ENCODE measurements around the gene SEPTIN12. TPM values are rescaled to one million over a fixed set of nuclear protein-coding genes. Genes with fewer than 3 reads are reported as not detected.

Gene SEPTIN12
- total RNA-seq, 2 donors from 2014 or later: not detected

GRCh38 chr16:4766875-4767628 is 21.1 kb downstream of the SEPTIN12 start, which contains the start of gene ZNF500:
TSS of gene ZNF500 (minus strand) at chr16:4767162. CDS start at chr16:4765978, 1,184 bp downstream.
- Mint-ChIP-seq H3K4me1 (ENCODE audit: low read depth in 2 of 2) (peaks cover 23 to 26% of the 10 kb centered on the region in 2 donors), H3K4me3 (peak within 1 kb of the TSS; percentile 97), H3K36me3 (no peaks in the 10 kb centered on the region), H3K27ac (peak within 1 kb of the TSS; percentile 77 to 92), H3K27me3 (no peaks in the 10 kb centered on the region), H3K9me3 (no peaks in the 10 kb centered on the region)
- peak; percentile 96 for ATAC-seq
- peak; percentile 97 for DNase-seq (ENCODE audit: low spot score)

GRCh38 chr16:4765511-4766474 is 22.4 kb downstream of the SEPTIN12 start:
- Mint-ChIP-seq H3K4me1 (ENCODE audit: low read depth in 2 of 2) (peaks cover 23 to 26% of the 10 kb centered on the region in 2 donors), H3K27me3 (no peaks in the 10 kb centered on the region), H3K36me3 (no peaks in the 10 kb centered on the region), H3K9me3 (no peaks in the 10 kb centered on the region), H3K27ac (peak overlapping the region; percentile 38 to 82), H3K4me3 (peak overlapping the region; percentile 77)
- DNase-seq (ENCODE audit: low spot score) (no peak), ATAC-seq (no peak)

GRCh38 chr16:4763791-4764190 is 24.4 kb downstream of the SEPTIN12 start:
- H3K9me3 Mint-ChIP-seq: no peaks in the 10 kb centered on the region
- H3K27ac Mint-ChIP-seq: no peak overlapping the region
- no peaks in the 10 kb centered on the region for H3K27me3 Mint-ChIP-seq
- ATAC-seq (no peak), DNase-seq (ENCODE audit: low spot score) (no peak)
- peaks cover 6% of the 10 kb centered on the region for H3K36me3 Mint-ChIP-seq
- H3K4me3 Mint-ChIP-seq: no peak overlapping the region
- H3K4me1 Mint-ChIP-seq (ENCODE audit: low read depth in 2 of 2): peaks cover 16 to 17% of the 10 kb centered on the region in 2 donors

- no peak overlapping the region for H3K27ac Mint-ChIP-seq
- H3K27me3 Mint-ChIP-seq: no peaks in the 10 kb centered on the region
- DNase-seq (ENCODE audit: low spot score) (no peak), ATAC-seq (no peak)
- no peak overlapping the region for H3K4me3 Mint-ChIP-seq
- H3K9me3 Mint-ChIP-seq: no peaks in the 10 kb centered on the region
- peaks cover 6% of the 10 kb centered on the region for H3K36me3 Mint-ChIP-seq
- H3K4me1 Mint-ChIP-seq (ENCODE audit: low read depth in 2 of 2): peaks cover 6 to 7% of the 10 kb centered on the region in 2 donors
Measured at GRCh38 chr16:4762205-4762604, 25.9 kb downstream of the SEPTIN12 start.

GRCh38 chr16:4760221-4760910 is 27.8 kb downstream of the SEPTIN12 start:
- Mint-ChIP-seq H3K36me3 (peaks cover 12% of the 10 kb centered on the region), H3K27ac (no peak overlapping the region), H3K9me3 (no peaks in the 10 kb centered on the region), H3K27me3 (no peaks in the 10 kb centered on the region), H3K4me1 (ENCODE audit: low read depth in 2 of 2) (peaks cover 0 to 2% of the 10 kb centered on the region in 2 donors), H3K4me3 (no peak overlapping the region)
- no peak for DNase-seq (ENCODE audit: low spot score)
- ATAC-seq: no peak

- H3K4me3 Mint-ChIP-seq: no peak overlapping the region
- ATAC-seq: no peak
- peaks cover 12% of the 10 kb centered on the region for H3K36me3 Mint-ChIP-seq
- no peaks in the 10 kb centered on the region for H3K9me3 Mint-ChIP-seq
- no peak overlapping the region for H3K27ac Mint-ChIP-seq
- H3K27me3 Mint-ChIP-seq: no peaks in the 10 kb centered on the region
- no peak for DNase-seq (ENCODE audit: low spot score)
- H3K4me1 Mint-ChIP-seq (ENCODE audit: low read depth in 2 of 2): no peaks in the 10 kb centered on the region
Measured at GRCh38 chr16:4755687-4756086, 32.5 kb downstream of the SEPTIN12 start.

GRCh38 chr16:4754865-4755264 is 33.3 kb downstream of the SEPTIN12 start:
- Mint-ChIP-seq H3K27ac (no peak overlapping the region), H3K4me1 (ENCODE audit: low read depth in 2 of 2) (no peaks in the 10 kb centered on the region), H3K9me3 (no peaks in the 10 kb centered on the region), H3K36me3 (peaks cover 9% of the 10 kb centered on the region), H3K4me3 (no peak overlapping the region), H3K27me3 (no peaks in the 10 kb centered on the region)
- DNase-seq (ENCODE audit: low spot score) (no peak), ATAC-seq (no peak)

- Mint-ChIP-seq H3K4me1 (ENCODE audit: low read depth in 2 of 2) (peaks cover 0 to under 1% of the 10 kb centered on the region in 2 donors), H3K4me3 (no peak overlapping the region), H3K27me3 (no peaks in the 10 kb centered on the region), H3K27ac (no peak overlapping the region), H3K36me3 (peaks cover 6% of the 10 kb centered on the region), H3K9me3 (no peaks in the 10 kb centered on the region)
- DNase-seq (ENCODE audit: low spot score) (no peak), ATAC-seq (no peak)
Measured at GRCh38 chr16:4753227-4753626, 34.9 kb downstream of the SEPTIN12 start.

GRCh38 chr16:4752351-4753100 is 35.6 kb downstream of the SEPTIN12 start:
- peaks cover 6 to 7% of the 10 kb centered on the region in 2 donors for H3K4me1 Mint-ChIP-seq (ENCODE audit: low read depth in 2 of 2)
- H3K36me3 Mint-ChIP-seq: peaks cover 6% of the 10 kb centered on the region
- no peaks in the 10 kb centered on the region for H3K27me3 Mint-ChIP-seq
- ATAC-seq (no peak), DNase-seq (ENCODE audit: low spot score) (no peak)
- H3K27ac Mint-ChIP-seq: no peak overlapping the region
- no peak overlapping the region for H3K4me3 Mint-ChIP-seq
- no peaks in the 10 kb centered on the region for H3K9me3 Mint-ChIP-seq

- Mint-ChIP-seq H3K27me3 (no peaks in the 10 kb centered on the region), H3K4me3 (no peak overlapping the region), H3K4me1 (ENCODE audit: low read depth in 2 of 2) (peaks cover 6 to 7% of the 10 kb centered on the region in 2 donors), H3K9me3 (no peaks in the 10 kb centered on the region), H3K36me3 (peaks cover 5% of the 10 kb centered on the region), H3K27ac (no peak overlapping the region)
- ATAC-seq: no peak
- DNase-seq (ENCODE audit: low spot score): no peak
Measured at GRCh38 chr16:4750896-4751295, 37.2 kb downstream of the SEPTIN12 start.

GRCh38 chr16:4749700-4750257 is 38.4 kb downstream of the SEPTIN12 start:
- Mint-ChIP-seq H3K9me3 (no peaks in the 10 kb centered on the region), H3K4me1 (ENCODE audit: low read depth in 2 of 2) (peaks cover 6 to 7% of the 10 kb centered on the region in 2 donors), H3K36me3 (no peaks in the 10 kb centered on the region), H3K4me3 (no peak overlapping the region), H3K27me3 (no peaks in the 10 kb centered on the region), H3K27ac (no peak overlapping the region)
- DNase-seq (ENCODE audit: low spot score) (no peak), ATAC-seq (peak in 1 of 2 donors; percentile 5)

- H3K27me3 Mint-ChIP-seq: no peaks in the 10 kb centered on the region
- no peaks in the 10 kb centered on the region for H3K36me3 Mint-ChIP-seq
- no peak overlapping the region for H3K4me3 Mint-ChIP-seq
- no peak overlapping the region for H3K27ac Mint-ChIP-seq
- no peaks in the 10 kb centered on the region for H3K9me3 Mint-ChIP-seq
- ATAC-seq (no peak), DNase-seq (ENCODE audit: low spot score) (no peak)
- peaks cover 6 to 7% of the 10 kb centered on the region in 2 donors for H3K4me1 Mint-ChIP-seq (ENCODE audit: low read depth in 2 of 2)
Measured at GRCh38 chr16:4748682-4749411, 39.3 kb downstream of the SEPTIN12 start.
